Measurements from ENCODE around the gene STON1. TPM values are rescaled to one million over a fixed set of nuclear protein-coding genes. Genes with fewer than 3 reads are reported as not detected.

STON1 gene
- total RNA-seq, 1 experiment from 2014 or later, result 5.5 TPM

- no peaks in the 10 kb centered on the region for H3K4me1 Mint-ChIP-seq
- Histone ChIP-seq H3K9me3 (ENCODE audit: control insufficient read depth, low read depth, low read length) (no peaks in the 10 kb centered on the region), H2BK5ac (ENCODE audit: insufficient read length, low read length) (no peak within 1 kb of the TSS), H3K27ac (ENCODE audit: insufficient read length, low read depth, low read length) (no peak within 1 kb of the TSS), H3T11ph (ENCODE audit: low read length) (no peak within 1 kb of the TSS), H2BK120ac (ENCODE audit: low read depth, low read length, poor library complexity, severe bottlenecking) (no peak within 1 kb of the TSS), H4K20me1 (ENCODE audit: control insufficient read depth, insufficient read depth, insufficient read length) (no peaks in the 10 kb centered on the region), H2BK12ac (ENCODE audit: insufficient read length, low read depth, low read length) (no peak within 1 kb of the TSS), H3K9ac (ENCODE audit: extremely low read depth, insufficient read length, low read length) (no peak within 1 kb of the TSS), H3K4me2 (ENCODE audit: insufficient read depth, insufficient read length, low read length) (no peak within 1 kb of the TSS), H3K79me2 (ENCODE audit: insufficient read depth, low read length) (no peaks in the 10 kb centered on the region), H3K23me2 (ENCODE audit: insufficient read length, low read depth, low read length, poor library complexity, severe bottlenecking) (no peaks in the 10 kb centered on the region), H2BK20ac (ENCODE audit: low read depth, low read length, poor library complexity, severe bottlenecking) (no peak within 1 kb of the TSS), H3K4me1 (ENCODE audit: insufficient read depth, low read length) (no peaks in the 10 kb centered on the region), H3K14ac (ENCODE audit: insufficient read depth, low read length) (no peak within 1 kb of the TSS; the same call in 1 of the 2 replicates), H3K23ac (ENCODE audit: insufficient read length, low read depth, low read length) (no peak within 1 kb of the TSS), H2BK15ac (ENCODE audit: low read depth, low read length) (no peak within 1 kb of the TSS), H3K79me1 (ENCODE audit: insufficient read depth, low read depth, low read length, poor library complexity, severe bottlenecking) (no peaks in the 10 kb centered on the region), H4K5ac (ENCODE audit: insufficient read length, low read depth, low read length) (no peak within 1 kb of the TSS), H4K8ac (replicated peaks; ENCODE audit: insufficient read length, low read depth, low read length) (no peak within 1 kb of the TSS), H3K18ac (ENCODE audit: insufficient read length, low read depth, low read length) (no peak within 1 kb of the TSS), H3K27me3 (ENCODE audit: insufficient read depth, low read length) (no peaks in the 10 kb centered on the region), H4K91ac (ENCODE audit: insufficient read length, low read depth, low read length) (no peak within 1 kb of the TSS), H2AK5ac (ENCODE audit: insufficient read length, low read length) (no peak within 1 kb of the TSS), H3K4ac (ENCODE audit: low read depth, low read length) (no peak within 1 kb of the TSS), H3K56ac (ENCODE audit: insufficient read length, low read depth, low read length) (no peak within 1 kb of the TSS), H2AFZ (ENCODE audit: low read length) (no peak within 1 kb of the TSS)
- H3K4me3 Mint-ChIP-seq, result no peak within 1 kb of the TSS
- no peak for TF ChIP-seq CTCF (conservative IDR thresholded peaks at IDR 0.05)
- H3K27me3 Mint-ChIP-seq (ENCODE audit: low read depth), result no peaks in the 10 kb centered on the region
- H3K36me3 Mint-ChIP-seq (ENCODE audit: insufficient read depth in 1 of 3, low read depth in 3 of 3), result peaks cover 6 to 13% (median 8%) of the 10 kb centered on the region in 3 experiments; a peak in 6 of 7 replicates
- H3K27ac Mint-ChIP-seq, result no peak within 1 kb of the TSS; a peak in 1 of 7 replicates
- peaks cover 10 to 12% of the 10 kb centered on the region in 2 experiments; a peak in 4 of 5 replicates for H3K9me3 Mint-ChIP-seq
- DNase-seq, result no peak
- WGBS (ENCODE audit: extremely low coverage, insufficient read length, low lambda C conversion rate), result no CpG with 5 or more reads among the region's 26 CpGs
Measured at GRCh38 chr2:48617618-48618017, 87.7 kb downstream of the STON1 start, which contains the start of gene GTF2A1L. TSS of gene GTF2A1L (plus strand) at chr2:48617856. CDS start at chr2:48617875, 19 bp downstream.

Measured in H9 (cell line).